Type B pancreatic cell (in vitro differentiated cells): Measurements from ENCODE around the gene NAV2. TPM values are rescaled to one million over a fixed set of nuclear protein-coding genes. Genes with fewer than 3 reads are reported as not detected.

Experiments
- DNase-seq: peaks from one replicate; pipeline ENCODE4 v3.0.0; 2021; ENCODE audit warnings: mixed read lengths; ENCODE audit not compliant: unreplicated experiment; ENCODE audit errors: extremely low spot score
- H3K27ac Mint-ChIP-seq: 2 replicates; pipeline ENCODE4 v1.8.0; 2021; ENCODE audit warnings: mild to moderate bottlenecking, mixed read lengths
- H3K27me3 Mint-ChIP-seq: 2 replicates; pipeline ENCODE4 v1.8.0; 2021; ENCODE audit warnings: mixed read lengths
- H3K36me3 Mint-ChIP-seq: 2 replicates; pipeline ENCODE4 v1.8.0; 2021; ENCODE audit warnings: mixed read lengths
- H3K4me1 Mint-ChIP-seq: one replicate; pipeline ENCODE4 v1.8.0; 2021; ENCODE audit warnings: mixed read lengths; ENCODE audit not compliant: unreplicated experiment
- H3K4me3 Mint-ChIP-seq: 2 replicates; pipeline ENCODE4 v1.8.0; 2021; ENCODE audit warnings: mild to moderate bottlenecking, mixed read lengths
- H3K9me3 Mint-ChIP-seq: 2 replicates; pipeline ENCODE4 v1.8.0; 2021; ENCODE audit warnings: mixed read lengths
- total RNA-seq: library from RNA; stranded (reverse); gene quantifications from 2 replicates; pipeline ENCODE4 v1.2.1, GENCODE V29; 2021; ENCODE audit warnings: low replicate concordance
- TF ChIP-seq, protein P1 (sequence below): fragments of 200-600 bp; sonication (generic); conservative IDR thresholded peaks from 2 replicates; pipeline ENCODE4 v1.5.0; 2021; ENCODE audit warnings: antibody characterized with exemption, mild to moderate bottlenecking

The NAV2 gene
- total RNA-seq, 1 donor from 2014 or later: 54.2 TPM

DNA sequence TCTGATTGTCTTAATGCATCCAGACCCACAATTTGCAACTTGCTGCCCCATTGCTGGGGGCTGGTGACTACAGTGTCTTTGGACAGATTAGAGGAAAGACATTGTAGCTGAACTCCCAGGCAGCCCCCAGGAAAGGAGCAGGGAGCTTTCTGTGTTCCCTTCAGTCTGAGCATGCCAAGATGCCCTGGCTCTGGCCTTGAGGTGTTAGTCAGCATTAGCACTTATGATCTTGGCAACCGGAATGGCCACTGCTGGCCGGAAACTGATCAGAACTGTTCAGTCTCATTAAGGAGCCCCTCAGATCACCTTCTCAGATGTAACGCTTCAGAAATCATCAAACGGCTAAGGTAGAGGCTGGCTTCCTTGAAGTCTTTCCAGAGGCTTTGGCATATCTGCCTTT lies 195.2 kb downstream of the NAV2 start:
- Mint-ChIP-seq H3K27me3 (no peaks in the 10 kb centered on the region), H3K27ac (no peak overlapping the region), H3K9me3 (no peaks in the 10 kb centered on the region), H3K36me3 (peaks cover 3% of the 10 kb centered on the region), H3K4me3 (no peak overlapping the region), H3K4me1 (peaks cover 37% of the 10 kb centered on the region)
- TF ChIP-seq, protein P1, sequence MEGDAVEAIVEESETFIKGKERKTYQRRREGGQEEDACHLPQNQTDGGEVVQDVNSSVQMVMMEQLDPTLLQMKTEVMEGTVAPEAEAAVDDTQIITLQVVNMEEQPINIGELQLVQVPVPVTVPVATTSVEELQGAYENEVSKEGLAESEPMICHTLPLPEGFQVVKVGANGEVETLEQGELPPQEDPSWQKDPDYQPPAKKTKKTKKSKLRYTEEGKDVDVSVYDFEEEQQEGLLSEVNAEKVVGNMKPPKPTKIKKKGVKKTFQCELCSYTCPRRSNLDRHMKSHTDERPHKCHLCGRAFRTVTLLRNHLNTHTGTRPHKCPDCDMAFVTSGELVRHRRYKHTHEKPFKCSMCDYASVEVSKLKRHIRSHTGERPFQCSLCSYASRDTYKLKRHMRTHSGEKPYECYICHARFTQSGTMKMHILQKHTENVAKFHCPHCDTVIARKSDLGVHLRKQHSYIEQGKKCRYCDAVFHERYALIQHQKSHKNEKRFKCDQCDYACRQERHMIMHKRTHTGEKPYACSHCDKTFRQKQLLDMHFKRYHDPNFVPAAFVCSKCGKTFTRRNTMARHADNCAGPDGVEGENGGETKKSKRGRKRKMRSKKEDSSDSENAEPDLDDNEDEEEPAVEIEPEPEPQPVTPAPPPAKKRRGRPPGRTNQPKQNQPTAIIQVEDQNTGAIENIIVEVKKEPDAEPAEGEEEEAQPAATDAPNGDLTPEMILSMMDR: no peak
- no peak for DNase-seq

GRCh38 chr11:19910931-19911330 lies 198.3 kb downstream of the NAV2 start:
- H3K4me3 Mint-ChIP-seq: no peak overlapping the region
- peaks cover 7% of the 10 kb centered on the region for H3K36me3 Mint-ChIP-seq
- H3K27ac Mint-ChIP-seq: no peak overlapping the region
- H3K4me1 Mint-ChIP-seq: peaks cover 32% of the 10 kb centered on the region
- no peaks in the 10 kb centered on the region for H3K27me3 Mint-ChIP-seq
- TF ChIP-seq, protein P1: no peak
- DNase-seq: no peak
- no peaks in the 10 kb centered on the region for H3K9me3 Mint-ChIP-seq

- H3K4me1 Mint-ChIP-seq: peaks cover 30% of the 10 kb centered on the region
- TF ChIP-seq, protein P1: no peak
- no peaks in the 10 kb centered on the region for H3K27me3 Mint-ChIP-seq
- peak overlapping the region; percentile 28 for H3K4me3 Mint-ChIP-seq
- H3K27ac Mint-ChIP-seq: no peak overlapping the region
- no peak for DNase-seq
- peaks cover 9% of the 10 kb centered on the region for H3K36me3 Mint-ChIP-seq
- no peaks in the 10 kb centered on the region for H3K9me3 Mint-ChIP-seq
Observed at GRCh38 chr11:19912115-19912957, 199.7 kb downstream of the NAV2 start.

GRCh38 chr11:19912958-19913892 lies 200.6 kb downstream of the NAV2 start:
- H3K4me3 Mint-ChIP-seq: no peak overlapping the region
- no peak for DNase-seq
- TF ChIP-seq, protein P1: no peak
- H3K36me3 Mint-ChIP-seq: peaks cover 10% of the 10 kb centered on the region
- peaks cover 28% of the 10 kb centered on the region for H3K4me1 Mint-ChIP-seq
- H3K27ac Mint-ChIP-seq: no peak overlapping the region
- no peaks in the 10 kb centered on the region for H3K9me3 Mint-ChIP-seq
- H3K27me3 Mint-ChIP-seq: no peaks in the 10 kb centered on the region

- H3K27me3 Mint-ChIP-seq: no peaks in the 10 kb centered on the region
- TF ChIP-seq, protein P1: no peak
- H3K4me1 Mint-ChIP-seq: peaks cover 28% of the 10 kb centered on the region
- peak overlapping the region; percentile 40 for H3K4me3 Mint-ChIP-seq
- no peak for DNase-seq
- H3K36me3 Mint-ChIP-seq: peaks cover 12% of the 10 kb centered on the region
- H3K27ac Mint-ChIP-seq: no peak overlapping the region
- H3K9me3 Mint-ChIP-seq: no peaks in the 10 kb centered on the region
Observed at GRCh38 chr11:19913893-19914249, 201.2 kb downstream of the NAV2 start.
